IMR-90 (cell line): ENCODE results near the gene C1QTNF9B. TPM values are rescaled to one million over a fixed set of nuclear protein-coding genes. Genes with fewer than 3 reads are reported as not detected.

Experiments
- ATAC-seq: fragments of 200-7000 bp; cut with Tn5 transposase; 2 replicates; pipeline ENCODE4 v1.9.1; 2020; ENCODE audit warnings: low read depth, mild to moderate bottlenecking, moderate library complexity
- BruUV-seq: library from RNA; stranded (reverse); fragments of 400-500 nt; replicated peaks from 2 replicates; lab custom pipeline; 2021; lab: Mats Ljungman, UMichigan
- CTCF ChIA-PET: fragments of 300-600 bp; formaldehyde crosslinking; extraction: SDS; loops from one replicate; lab custom pipeline; 2021; ENCODE audit warnings: antibody characterized with exemption; lab: Yijun Ruan, JAX
- POLR2A ChIA-PET: fragments of 300-600 bp; sonication (Branson Sonifier 250); formaldehyde crosslinking; loops from one replicate; lab custom pipeline; 2022; ENCODE audit warnings: antibody characterized with exemption; ENCODE audit not compliant: unreplicated experiment; lab: Charles Lee
- DNase-seq: peaks from one replicate; pipeline ENCODE4 v3.0.0; 2013
- H2AFZ ChIP-seq: replicated peaks from 2 replicates; pipeline ENCODE3; 2013; ENCODE audit warnings: low read length, mild to moderate bottlenecking; ENCODE audit not compliant: poor library complexity
- H2AK5ac ChIP-seq: 2 replicates; pipeline ENCODE4 v1.6.1; 2013; ENCODE audit warnings: low read depth, low read length, inconsistent platforms
- H2AK9ac ChIP-seq: replicated peaks from 2 replicates; pipeline ENCODE3; 2013; ENCODE audit warnings: mild to moderate bottlenecking, low read depth, low read length, moderate library complexity; ENCODE audit not compliant: poor library complexity
- H2BK120ac ChIP-seq: 2 replicates; pipeline ENCODE4 v1.6.1; 2013; ENCODE audit warnings: low read depth, low read length, inconsistent platforms
- H2BK15ac ChIP-seq: 3 replicates; pipeline ENCODE4 v1.6.1; 2013; ENCODE audit warnings: low read depth, low read length, inconsistent platforms
- H2BK20ac ChIP-seq: 2 replicates; pipeline ENCODE4 v1.6.1; 2013; ENCODE audit warnings: low read depth, mild to moderate bottlenecking, inconsistent platforms, low read length, moderate library complexity
- H2BK5ac ChIP-seq: 2 replicates; pipeline ENCODE4 v1.6.1; 2013; ENCODE audit warnings: mild to moderate bottlenecking, low read depth, low read length, inconsistent platforms; ENCODE audit not compliant: poor library complexity, severe bottlenecking
- H3K14ac ChIP-seq: replicated peaks from 2 replicates; pipeline ENCODE4 v1.6.1; 2013; ENCODE audit warnings: low read depth, low read length, inconsistent platforms
- H3K18ac ChIP-seq: 2 replicates; pipeline ENCODE4 v1.6.1; 2013; ENCODE audit warnings: low read depth, low read length, control low read depth
- H3K23ac ChIP-seq: 2 replicates; pipeline ENCODE4 v1.6.1; 2013; ENCODE audit warnings: low read depth, low read length, inconsistent platforms
- H3K27ac ChIP-seq: 2 replicates; pipeline ENCODE4 v1.5.1; 2013; ENCODE audit warnings: mild to moderate bottlenecking, control low read depth, low read length; ENCODE audit not compliant: insufficient read depth
- H3K27me3 ChIP-seq: 2 replicates; pipeline ENCODE4 v1.6.1; 2013; ENCODE audit warnings: low read length; ENCODE audit not compliant: control insufficient read depth, insufficient read depth
- H3K36me3 ChIP-seq: 2 replicates; pipeline ENCODE4 v1.6.1; 2013; ENCODE audit warnings: low read length, mixed read lengths; ENCODE audit not compliant: control insufficient read depth, insufficient read depth
- H3K4ac ChIP-seq: 2 replicates; pipeline ENCODE4 v1.6.1; 2013; ENCODE audit warnings: low read depth, low read length, inconsistent platforms
- H3K4me1 ChIP-seq: 2 replicates; pipeline ENCODE4 v1.6.1; 2013; ENCODE audit warnings: low read length, mixed read lengths; ENCODE audit not compliant: control insufficient read depth, insufficient read depth
- H3K4me2 ChIP-seq: 2 replicates; pipeline ENCODE4 v1.6.1; 2013; ENCODE audit warnings: low read depth, mild to moderate bottlenecking, control low read depth, low read length, moderate library complexity
- H3K4me3 ChIP-seq: 2 replicates; pipeline ENCODE4 v1.5.1; 2013; ENCODE audit warnings: low read depth, mild to moderate bottlenecking, control low read depth, low read length, moderate library complexity; ENCODE audit not compliant: insufficient read depth
- H3K56ac ChIP-seq: 2 replicates; pipeline ENCODE4 v1.6.1; 2013; ENCODE audit warnings: low read length, inconsistent platforms; ENCODE audit not compliant: insufficient read depth; ENCODE audit errors: extremely low read depth
- H3K79me1 ChIP-seq, 2 experiments: 2 replicates each; pipeline ENCODE4 v1.6.1; 2013; ENCODE audit warnings: low read length in 2 of 2, inconsistent platforms in 1 of 2, low read depth in 1 of 2
- H3K9ac ChIP-seq: 2 replicates; pipeline ENCODE4 v1.6.1; 2013; ENCODE audit warnings: low read depth, low read length, control low read depth
- H3K9me1 ChIP-seq: 2 replicates; pipeline ENCODE4 v1.6.1; 2013; ENCODE audit warnings: low read length, inconsistent platforms; ENCODE audit not compliant: insufficient read depth
- H3K9me3 ChIP-seq: 2 replicates; pipeline ENCODE4 v1.6.1; 2013; ENCODE audit warnings: low read length; ENCODE audit not compliant: control insufficient read depth, insufficient read depth
- H4K20me1 ChIP-seq: 2 replicates; pipeline ENCODE4 v1.6.1; 2013; ENCODE audit warnings: low read length, inconsistent platforms; ENCODE audit not compliant: insufficient read depth
- H4K5ac ChIP-seq: 2 replicates; pipeline ENCODE4 v1.6.1; 2013; ENCODE audit warnings: mild to moderate bottlenecking, low read depth, low read length, control low read depth
- H4K8ac ChIP-seq, 2 experiments: 2 replicates each; pipeline ENCODE4 v1.6.1; 2013; ENCODE audit warnings: low read depth in 2 of 2, low read length in 2 of 2, control low read depth in 1 of 2, inconsistent platforms in 1 of 2
- H4K91ac ChIP-seq: 2 replicates; pipeline ENCODE4 v1.6.1; 2013; ENCODE audit warnings: low read depth, low read length, inconsistent platforms; ENCODE audit not compliant: insufficient read depth
- CHD1 ChIP-seq: IDR thresholded peaks from 2 replicates; pipeline ENCODE4 v1.6.1; 2012; ENCODE audit warnings: low read depth, low read length, improper control_type of control experiment
- CTCF ChIP-seq: conservative IDR thresholded peaks from 2 replicates; pipeline ENCODE4 v1.5.1; 2012; ENCODE audit warnings: mild to moderate bottlenecking, low read depth, low read length, improper control_type of control experiment
- ELK1 ChIP-seq: fragments of 150-350 bp; IDR thresholded peaks from 2 replicates; pipeline ENCODE4 v1.6.1; 2016; ENCODE audit warnings: low read depth, mild to moderate bottlenecking, low read length, moderate library complexity, borderline replicate concordance
- MAZ ChIP-seq: IDR thresholded peaks from 2 replicates; pipeline ENCODE4 v1.6.1; 2012; ENCODE audit warnings: low read depth, mild to moderate bottlenecking, low read length, improper control_type of control experiment, moderate library complexity, borderline replicate concordance
- MXI1 ChIP-seq: IDR thresholded peaks from 2 replicates; pipeline ENCODE4 v1.6.1; 2012; ENCODE audit warnings: low read depth, mild to moderate bottlenecking, low read length, moderate library complexity, borderline replicate concordance
- POLR2A ChIP-seq: IDR thresholded peaks from 2 replicates; pipeline ENCODE4 v1.6.1; 2012; ENCODE audit warnings: mild to moderate bottlenecking, low read depth, low read length
- RAD21 ChIP-seq: IDR thresholded peaks from 2 replicates; pipeline ENCODE4 v1.6.1; 2012; ENCODE audit warnings: low read length, improper control_type of control experiment
- RCOR1 ChIP-seq: IDR thresholded peaks from 2 replicates; pipeline ENCODE4 v1.6.1; 2012; ENCODE audit warnings: mild to moderate bottlenecking, low read length, improper control_type of control experiment; ENCODE audit not compliant: insufficient replicate concordance
- USF2 ChIP-seq: fragments of 150-350 bp; IDR thresholded peaks from 2 replicates; pipeline ENCODE4 v1.6.1; 2017; ENCODE audit warnings: mild to moderate bottlenecking, antibody characterized with exemption, low read length, low read depth
- WGBS, 2 experiments: methylation state at CpG; one replicate each; pipeline versions ENCODE4 v1.1.5 to v1.1.7; 2013; ENCODE audit warnings: missing lambda C conversion rate in 2 of 2; ENCODE audit not compliant: insufficient read length in 1 of 2; ENCODE audit errors: extremely low coverage in 2 of 2; 5-methylcytosine and 5-hydroxymethylcytosine counted together
- dilution Hi-C: fragments of 300-500 bp; cut with HindIII; formaldehyde crosslinking; loops from one replicate; pipeline ENCODE4 v1.14.3; 2018; ENCODE audit warnings: low sequenced_read_pairs; ENCODE audit not compliant: unreplicated experiment
- in situ Hi-C: fragments of 300-500 bp; cut with MboI; formaldehyde crosslinking; loops from 3 replicates; pipeline ENCODE4 v1.14.3; 2019; ENCODE audit warnings: low sequenced_read_pairs, inconsistent platforms, mixed read lengths
- intact Hi-C: fragments of 100-400 bp; cut with micrococcal nuclease; formaldehyde crosslinking; loops from 2 replicates; pipeline ENCODE4 v1.10.0; 2022
- polyA plus RNA-seq, 3 experiments: library from polyadenylated mRNA; depleted of rRNA; stranded (reverse); fragments of >200 nt; gene quantifications; 2 replicates each; pipeline ENCODE4 v1.2.3, GENCODE V29; 2012; ENCODE audit warnings: low replicate concordance in 1 of 3
- total RNA-seq: library from RNA; depleted of rRNA; stranded (reverse); fragments of >200 nt; gene quantifications from 2 replicates; pipeline ENCODE4 v1.2.3, GENCODE V29; 2012

C1QTNF9B gene
- total and polyA plus RNA-seq, 2 of the 4 experiments (the other 2 are of a cell fraction): 0.72 to 1.1 TPM

GRCh38 chr13:23919006-23919405, 21.7 kb upstream of the C1QTNF9B start:
- no peaks in the 10 kb centered on the region for H3K79me1 ChIP-seq
- no peak overlapping the region for H3K23ac ChIP-seq
- H2BK120ac ChIP-seq: peak overlapping the region; percentile 84; the same call in 1 of the 2 replicates
- no peak overlapping the region for H2AK5ac ChIP-seq
- no peak overlapping the region for H2AK9ac ChIP-seq
- H2BK20ac ChIP-seq: peak overlapping the region; percentile 79; the same call in 1 of the 2 replicates
- BruUV-seq: no TSS peak
- H3K27ac ChIP-seq: no peak overlapping the region
- no peak overlapping the region for H4K5ac ChIP-seq
- H2AFZ ChIP-seq: no peak overlapping the region
- H4K20me1 ChIP-seq: no peaks in the 10 kb centered on the region
- TF ChIP-seq CTCF (no peak), POLR2A (no peak), USF2 (no peak), RCOR1 (no peak), MXI1 (no peak), CHD1 (no peak), RAD21 (no peak), MAZ (no peak), ELK1 (no peak)
- no peak overlapping the region for H3K18ac ChIP-seq
- no peak overlapping the region for H3K9ac ChIP-seq
- CTCF ChIA-PET: interaction anchor here (1.0 to 1.7 kb wide), 3 partner anchors 11 to 310 kb away, joined by 3 to 5 read pairs (median 5); no protein-coding TSS in a partner anchor
- H3K4me1 ChIP-seq: peaks cover 2% of the 10 kb centered on the region; the same call in 1 of the 2 replicates
- H3K4me2 ChIP-seq: no peak overlapping the region
- no peak for DNase-seq
- dilution Hi-C loops: no loop called here
- no peak overlapping the region for H3K4me3 ChIP-seq
- H3K9me3 ChIP-seq: no peaks in the 10 kb centered on the region
- ATAC-seq: no peak
- no CpG with 5 or more reads among the region's 1 CpG for whole genome bisulfite sequencing, 2 experiments
- no peak overlapping the region for H2BK15ac ChIP-seq
- no peaks in the 10 kb centered on the region for H3K27me3 ChIP-seq
- no peak overlapping the region for H3K14ac ChIP-seq
- POLR2A ChIA-PET: no interaction called here
- no peaks in the 10 kb centered on the region for H3K9me1 ChIP-seq
- H4K8ac ChIP-seq: no peak overlapping the region
- in situ Hi-C loops: loop anchor here (5.0 kb wide), 1 partner anchor 313 kb away; no protein-coding TSS in a partner anchor
- H3K4ac ChIP-seq: peak overlapping the region; percentile 75; the same call in 1 of the 2 replicates
- H4K91ac ChIP-seq: no peak overlapping the region
- no peak overlapping the region for H3K56ac ChIP-seq
- intact Hi-C loops: no loop called here
- no peaks in the 10 kb centered on the region for H3K36me3 ChIP-seq
- H2BK5ac ChIP-seq: no peak overlapping the region
